ENCODE data around the gene SNRPA1. TPM values are rescaled to one million over a fixed set of nuclear protein-coding genes. Genes with fewer than 3 reads are reported as not detected.
"Not testable (repeated sequence)": the region's sequence is repeated elsewhere in the genome, so short reads cannot be mapped to it uniquely, and the experiment has no call there.

SNRPA1 gene
- total and polyA plus RNA-seq, 9 of the 15 experiments (the other 6 are each of a cell fraction or from before 2014, with no cell fraction given): 62.7 to 245 (median 189) TPM

DNA sequence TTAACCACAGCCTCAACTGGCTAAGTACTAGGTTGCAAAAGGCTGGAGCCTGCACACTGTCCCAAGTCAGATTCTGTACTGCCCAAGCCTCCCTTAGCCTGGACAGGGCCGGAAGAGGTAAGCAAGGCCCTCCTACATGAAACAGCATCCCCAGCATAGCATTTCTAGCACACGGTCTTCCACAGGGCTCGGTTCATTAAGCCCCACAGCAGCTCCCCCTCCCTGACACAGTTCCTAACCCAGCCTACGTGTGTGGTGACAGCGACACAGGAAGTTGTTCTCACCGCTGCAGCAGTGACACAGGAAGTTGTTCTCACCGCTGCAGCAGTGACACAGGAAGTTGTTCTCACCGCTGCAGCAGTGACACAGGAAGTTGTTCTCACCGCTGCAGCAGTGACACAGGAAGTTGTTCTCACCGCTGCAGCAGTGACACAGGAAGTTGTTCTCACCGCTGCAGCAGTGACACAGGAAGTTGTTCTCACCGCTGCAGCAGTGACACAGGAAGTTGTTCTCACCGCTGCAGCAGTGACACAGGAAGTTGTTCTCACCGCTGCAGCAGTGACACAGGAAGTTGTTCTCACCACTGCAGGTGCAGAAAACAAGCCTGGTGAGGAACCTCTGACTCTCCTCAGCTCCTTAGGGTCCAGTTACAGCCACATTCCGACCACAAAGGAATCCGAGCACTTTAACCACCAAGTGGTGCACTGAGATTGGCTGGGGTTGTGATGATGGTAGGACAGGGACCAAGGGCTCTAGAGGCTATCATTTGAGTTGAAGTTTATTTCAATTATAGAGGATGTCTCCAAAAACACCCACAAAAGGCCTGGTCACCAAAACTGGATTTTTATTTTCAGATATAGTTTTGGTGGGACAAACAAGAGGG, 39.1 kb upstream of the SNRPA1 start (continued):
- TF ChIP-seq, protein P1, sequence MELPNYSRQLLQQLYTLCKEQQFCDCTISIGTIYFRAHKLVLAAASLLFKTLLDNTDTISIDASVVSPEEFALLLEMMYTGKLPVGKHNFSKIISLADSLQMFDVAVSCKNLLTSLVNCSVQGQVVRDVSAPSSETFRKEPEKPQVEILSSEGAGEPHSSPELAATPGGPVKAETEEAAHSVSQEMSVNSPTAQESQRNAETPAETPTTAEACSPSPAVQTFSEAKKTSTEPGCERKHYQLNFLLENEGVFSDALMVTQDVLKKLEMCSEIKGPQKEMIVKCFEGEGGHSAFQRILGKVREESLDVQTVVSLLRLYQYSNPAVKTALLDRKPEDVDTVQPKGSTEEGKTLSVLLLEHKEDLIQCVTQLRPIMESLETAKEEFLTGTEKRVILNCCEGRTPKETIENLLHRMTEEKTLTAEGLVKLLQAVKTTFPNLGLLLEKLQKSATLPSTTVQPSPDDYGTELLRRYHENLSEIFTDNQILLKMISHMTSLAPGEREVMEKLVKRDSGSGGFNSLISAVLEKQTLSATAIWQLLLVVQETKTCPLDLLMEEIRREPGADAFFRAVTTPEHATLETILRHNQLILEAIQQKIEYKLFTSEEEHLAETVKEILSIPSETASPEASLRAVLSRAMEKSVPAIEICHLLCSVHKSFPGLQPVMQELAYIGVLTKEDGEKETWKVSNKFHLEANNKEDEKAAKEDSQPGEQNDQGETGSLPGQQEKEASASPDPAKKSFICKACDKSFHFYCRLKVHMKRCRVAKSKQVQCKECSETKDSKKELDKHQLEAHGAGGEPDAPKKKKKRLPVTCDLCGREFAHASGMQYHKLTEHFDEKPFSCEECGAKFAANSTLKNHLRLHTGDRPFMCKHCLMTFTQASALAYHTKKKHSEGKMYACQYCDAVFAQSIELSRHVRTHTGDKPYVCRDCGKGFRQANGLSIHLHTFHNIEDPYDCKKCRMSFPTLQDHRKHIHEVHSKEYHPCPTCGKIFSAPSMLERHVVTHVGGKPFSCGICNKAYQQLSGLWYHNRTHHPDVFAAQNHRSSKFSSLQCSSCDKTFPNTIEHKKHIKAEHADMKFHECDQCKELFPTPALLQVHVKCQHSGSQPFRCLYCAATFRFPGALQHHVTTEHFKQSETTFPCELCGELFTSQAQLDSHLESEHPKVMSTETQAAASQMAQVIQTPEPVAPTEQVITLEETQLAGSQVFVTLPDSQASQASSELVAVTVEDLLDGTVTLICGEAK (IDR thresholded peaks at IDR 0.05): peak; percentile 94
- TF ChIP-seq, protein P1 (CRISPR knock-in tag; IDR thresholded peaks at IDR 0.05): not testable (repeated sequence)
- TF ChIP-seq, protein P2, sequence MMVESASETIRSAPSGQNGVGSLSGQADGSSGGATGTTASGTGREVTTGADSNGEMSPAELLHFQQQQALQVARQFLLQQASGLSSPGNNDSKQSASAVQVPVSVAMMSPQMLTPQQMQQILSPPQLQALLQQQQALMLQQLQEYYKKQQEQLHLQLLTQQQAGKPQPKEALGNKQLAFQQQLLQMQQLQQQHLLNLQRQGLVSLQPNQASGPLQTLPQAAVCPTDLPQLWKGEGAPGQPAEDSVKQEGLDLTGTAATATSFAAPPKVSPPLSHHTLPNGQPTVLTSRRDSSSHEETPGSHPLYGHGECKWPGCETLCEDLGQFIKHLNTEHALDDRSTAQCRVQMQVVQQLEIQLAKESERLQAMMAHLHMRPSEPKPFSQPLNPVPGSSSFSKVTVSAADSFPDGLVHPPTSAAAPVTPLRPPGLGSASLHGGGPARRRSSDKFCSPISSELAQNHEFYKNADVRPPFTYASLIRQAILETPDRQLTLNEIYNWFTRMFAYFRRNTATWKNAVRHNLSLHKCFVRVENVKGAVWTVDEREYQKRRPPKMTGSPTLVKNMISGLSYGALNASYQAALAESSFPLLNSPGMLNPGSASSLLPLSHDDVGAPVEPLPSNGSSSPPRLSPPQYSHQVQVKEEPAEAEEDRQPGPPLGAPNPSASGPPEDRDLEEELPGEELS (CRISPR knock-in tag; IDR thresholded peaks at IDR 0.05; ENCODE audit: borderline replicate concordance): 0 out of 2 replicates have a peak, but pooled peaks have one; percentile 64
- TF ChIP-seq TCF3 (CRISPR knock-in tag; IDR thresholded peaks at IDR 0.05) (0 out of 2 replicates have a peak, but pooled peaks have one; percentile 10), TEAD1 (CRISPR knock-in tag; IDR thresholded peaks at IDR 0.05) (peak; percentile 59 to 61; a peak in 2 of 4 replicates), ZNF644 (tag; IDR thresholded peaks at IDR 0.05; ENCODE audit: low read depth) (peak; percentile 97), JUN (IDR thresholded peaks at IDR 0.05; ENCODE audit: borderline replicate concordance, low read depth, low read length) (peak; percentile 85), NR2C2 (CRISPR knock-in tag; IDR thresholded peaks at IDR 0.05) (peak; percentile 98), NR2C2 (tag; IDR thresholded peaks at IDR 0.05) (peak; percentile 100), KDM4B (IDR thresholded peaks at IDR 0.05; ENCODE audit: borderline replicate concordance in 2 of 2, low read depth in 1 of 2) (peak in 1 of 2 experiments; percentile 99; a peak in 2 of 4 replicates), NR2C1 (IDR thresholded peaks at IDR 0.05) (peak; percentile 98), NR2C1 (tag; IDR thresholded peaks at IDR 0.05) (peak; percentile 98), GABPA (tag; conservative IDR thresholded peaks at IDR 0.05; ENCODE audit: low read depth) (peak; percentile 99), CHD2 (IDR thresholded peaks at IDR 0.05; ENCODE audit: low read depth, low read length) (peak; percentile 36; the same call in 1 of the 2 replicates), CXXC5 (CRISPR knock-in tag; IDR thresholded peaks at IDR 0.05) (peak; percentile 70)
- not testable (repeated sequence) for TF ChIP-seq JUN (CRISPR knock-in tag; IDR thresholded peaks at IDR 0.05; ENCODE audit: borderline replicate concordance)

Data from K562 (cell line).